Osteocyte (in vitro differentiated cells): ENCODE measurements around the gene PRKCQ. TPM values are rescaled to one million over a fixed set of nuclear protein-coding genes. Genes with fewer than 3 reads are reported as not detected.

ENCODE experiments used
- DNase-seq: peaks from one replicate; pipeline ENCODE4 v3.0.0; 2021; ENCODE audit warnings: mixed read lengths; ENCODE audit not compliant: unreplicated experiment; ENCODE audit errors: extremely low spot score
- H3K27ac Mint-ChIP-seq: one replicate; pipeline ENCODE4 v1.8.0; 2021; ENCODE audit warnings: mild to moderate bottlenecking, mixed read lengths; ENCODE audit not compliant: unreplicated experiment
- H3K27me3 Mint-ChIP-seq: one replicate; pipeline ENCODE4 v1.8.0; 2021; ENCODE audit warnings: mixed read lengths; ENCODE audit not compliant: unreplicated experiment
- H3K36me3 Mint-ChIP-seq: one replicate; pipeline ENCODE4 v1.8.0; 2021; ENCODE audit warnings: mixed read lengths; ENCODE audit not compliant: unreplicated experiment
- H3K4me1 Mint-ChIP-seq: one replicate; pipeline ENCODE4 v1.8.0; 2021; ENCODE audit warnings: mixed read lengths; ENCODE audit not compliant: unreplicated experiment
- H3K4me3 Mint-ChIP-seq: one replicate; pipeline ENCODE4 v1.8.0; 2021; ENCODE audit warnings: mild to moderate bottlenecking, moderate library complexity, mixed read lengths; ENCODE audit not compliant: unreplicated experiment
- H3K9me3 Mint-ChIP-seq: one replicate; pipeline ENCODE4 v1.8.0; 2021; ENCODE audit warnings: mixed read lengths; ENCODE audit not compliant: unreplicated experiment
- CTCF ChIP-seq: fragments of 200-600 bp; sonication (generic); IDR thresholded peaks from 2 replicates; pipeline ENCODE4 v1.5.0; 2021; ENCODE audit warnings: antibody characterized with exemption, mild to moderate bottlenecking, moderate library complexity
- total RNA-seq: library from RNA; stranded (reverse); gene quantifications from 2 replicates; pipeline ENCODE4 v1.2.1, GENCODE V29; 2021

PRKCQ gene
- total RNA-seq, 1 donor from 2014 or later: 0.11 TPM

GRCh38 chr10:6507311-6507710 is 72.8 kb downstream of the PRKCQ start:
- Mint-ChIP-seq H3K4me1 (no peaks in the 10 kb centered on the region), H3K4me3 (no peak overlapping the region), H3K27me3 (peaks cover 10% of the 10 kb centered on the region), H3K36me3 (no peaks in the 10 kb centered on the region), H3K27ac (no peak overlapping the region), H3K9me3 (no peaks in the 10 kb centered on the region)
- no peak for TF ChIP-seq CTCF
- DNase-seq: no peak

GRCh38 chr10:6505300-6505699 is 74.8 kb downstream of the PRKCQ start:
- Mint-ChIP-seq H3K27ac (no peak overlapping the region), H3K9me3 (no peaks in the 10 kb centered on the region), H3K4me1 (no peaks in the 10 kb centered on the region), H3K4me3 (no peak overlapping the region), H3K36me3 (no peaks in the 10 kb centered on the region), H3K27me3 (peaks cover 12% of the 10 kb centered on the region)
- no peak for DNase-seq
- no peak for TF ChIP-seq CTCF

GRCh38 chr10:6504296-6504695 is 75.8 kb downstream of the PRKCQ start:
- Mint-ChIP-seq H3K36me3 (no peaks in the 10 kb centered on the region), H3K4me3 (no peak overlapping the region), H3K9me3 (no peaks in the 10 kb centered on the region), H3K27me3 (peaks cover 12% of the 10 kb centered on the region), H3K27ac (no peak overlapping the region), H3K4me1 (no peaks in the 10 kb centered on the region)
- TF ChIP-seq CTCF: no peak
- DNase-seq: no peak

GRCh38 chr10:6503171-6503570 is 76.9 kb downstream of the PRKCQ start:
- H3K27me3 Mint-ChIP-seq: peaks cover 16% of the 10 kb centered on the region
- no peak overlapping the region for H3K4me3 Mint-ChIP-seq
- TF ChIP-seq CTCF: no peak

GRCh38 chr10:6501931-6502330 is 78.1 kb downstream of the PRKCQ start:
- H3K4me1 Mint-ChIP-seq: no peaks in the 10 kb centered on the region
- H3K27ac Mint-ChIP-seq: no peak overlapping the region
- no peak overlapping the region for H3K4me3 Mint-ChIP-seq
- peaks cover 16% of the 10 kb centered on the region for H3K27me3 Mint-ChIP-seq
- no peak for TF ChIP-seq CTCF
- no peaks in the 10 kb centered on the region for H3K9me3 Mint-ChIP-seq
- no peaks in the 10 kb centered on the region for H3K36me3 Mint-ChIP-seq
- DNase-seq: no peak

More at GRCh38 chr10:6503171-6503570, 76.9 kb downstream of the PRKCQ start:
- no peak for DNase-seq
- Mint-ChIP-seq H3K36me3 (no peaks in the 10 kb centered on the region), H3K4me1 (no peaks in the 10 kb centered on the region), H3K9me3 (no peaks in the 10 kb centered on the region), H3K27ac (no peak overlapping the region)
